K562 (cell line): ENCODE data around the gene EXOC6.

Source experiments
- BCL6 ChIP-seq: fragments of 250-450 bp; sonication (Bioruptor Pico); IDR thresholded peaks from 2 replicates; pipeline ENCODE4 v1.4.0; 2020
- CTCF ChIP-seq, 3 experiments: IDR thresholded peaks in 2 of 3; conservative IDR thresholded peaks in 1 of 3; 2 replicates each; pipeline ENCODE4 v1.5.1; 2011 to 2012; ENCODE audit warnings: low read length in 3 of 3, mild to moderate bottlenecking in 3 of 3, control low read depth in 2 of 3, improper control_type of control experiment in 1 of 3, inconsistent platforms in 1 of 3, low read depth in 1 of 3, mixed read lengths in 1 of 3, moderate library complexity in 1 of 3; ENCODE audit not compliant: insufficient read depth in 2 of 3
- ELF1 ChIP-seq: fragments of 200-800 bp; sonication (Bioruptor generic); IDR thresholded peaks from 2 replicates; pipeline ENCODE4 v1.6.1; 2016; ENCODE audit warnings: missing genetic modification characterization, missing compliant biosample characterization
- EP300 ChIP-seq: IDR thresholded peaks from 2 replicates; pipeline ENCODE4 v1.6.1; 2012; ENCODE audit warnings: low read length, improper control_type of control experiment
- GABPB1 ChIP-seq: sonication (generic); formaldehyde crosslinking; IDR thresholded peaks from 2 replicates; pipeline ENCODE4 v1.8.0; 2022; ENCODE audit warnings: mild to moderate bottlenecking, missing genetic modification reagents
- JUND ChIP-seq, 2 experiments: IDR thresholded peaks; 2 replicates in 1 of 2; 3 replicates in 1 of 2; pipeline ENCODE4 v1.6.1; 2011; ENCODE audit warnings: borderline replicate concordance in 2 of 2, low read depth in 2 of 2, low read length in 2 of 2, improper control_type of control experiment in 1 of 2, missing biosample characterization in 1 of 2, missing genetic modification characterization in 1 of 2, missing genetic modification reagents in 1 of 2
- MAFK ChIP-seq: IDR thresholded peaks from 2 replicates; pipeline ENCODE4 v1.6.1; 2011; ENCODE audit warnings: low read length, improper control_type of control experiment
- POLR2G ChIP-seq: fragments of 200-400 bp; formaldehyde crosslinking; IDR thresholded peaks from 2 replicates; pipeline ENCODE4 v1.6.1; 2017; ENCODE audit warnings: low read depth, mild to moderate bottlenecking, antibody characterized with exemption, low read length, moderate library complexity
- SRSF1 ChIP-seq: fragments of 200-400 bp; formaldehyde crosslinking; IDR thresholded peaks from 2 replicates; pipeline ENCODE4 v1.6.1; 2017; ENCODE audit warnings: mild to moderate bottlenecking, low read depth, low read length, moderate library complexity
- STAT6 ChIP-seq: sonication (generic); formaldehyde crosslinking; IDR thresholded peaks from 2 replicates; pipeline ENCODE4 v1.8.1; 2023; ENCODE audit warnings: mild to moderate bottlenecking, missing genetic modification reagents
- TRIM24 ChIP-seq, 2 experiments: fragments of 450-650 bp; IDR thresholded peaks; 2 replicates each; pipeline ENCODE4 v1.6.1; 2016
- ZNF347 ChIP-seq: fragments of 450-650 bp; formaldehyde crosslinking; IDR thresholded peaks from 2 replicates; pipeline ENCODE4 v1.4.0; 2020; ENCODE audit warnings: low read depth, mild to moderate bottlenecking, moderate library complexity
- TF ChIP-seq, protein P1 (sequence below), 2 experiments: fragments of 450-650 bp in 1 of 2; sonication (generic) in 1 of 2; formaldehyde crosslinking; conservative IDR thresholded peaks; 2 replicates each; pipeline versions ENCODE4 v1.4.0 to v1.8.1; 2020 to 2022; ENCODE audit warnings: mild to moderate bottlenecking in 1 of 2, missing genetic modification reagents in 1 of 2

GRCh38 chr10:93023013-93023650 lies 174.8 kb downstream of the EXOC6 start:
- TF ChIP-seq TRIM24 (IDR thresholded peaks at IDR 0.05) (no peak), SRSF1 (no peak), JUND (IDR thresholded peaks at IDR 0.05; ENCODE audit: borderline replicate concordance, low read depth, low read length) (no peak), JUND (tag; IDR thresholded peaks at IDR 0.05; ENCODE audit: borderline replicate concordance, low read depth, low read length) (no peak), EP300 (no peak), MAFK (no peak), GABPB1 (CRISPR knock-in tag) (no peak), CTCF (IDR thresholded peaks at IDR 0.05 in 2 of 3, conservative IDR thresholded peaks at IDR 0.05 in 1 of 3; ENCODE audit: insufficient read depth in 2 of 3, low read depth in 1 of 3, low read length in 3 of 3) (no peak), ELF1 (no peak), STAT6 (CRISPR knock-in tag) (no peak), ZNF347 (CRISPR knock-in tag) (no peak), BCL6 (CRISPR knock-in tag) (no peak), POLR2G (no peak)
- TF ChIP-seq, protein P1, sequence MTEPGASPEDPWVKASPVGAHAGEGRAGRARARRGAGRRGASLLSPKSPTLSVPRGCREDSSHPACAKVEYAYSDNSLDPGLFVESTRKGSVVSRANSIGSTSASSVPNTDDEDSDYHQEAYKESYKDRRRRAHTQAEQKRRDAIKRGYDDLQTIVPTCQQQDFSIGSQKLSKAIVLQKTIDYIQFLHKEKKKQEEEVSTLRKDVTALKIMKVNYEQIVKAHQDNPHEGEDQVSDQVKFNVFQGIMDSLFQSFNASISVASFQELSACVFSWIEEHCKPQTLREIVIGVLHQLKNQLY (CRISPR knock-in tag; conservative IDR thresholded peaks at IDR 0.05): no peak
